ENCODE measurements around the gene CPED1. TPM values are rescaled to one million over a fixed set of nuclear protein-coding genes. Genes with fewer than 3 reads are reported as not detected.

Gene CPED1
- total and polyA plus RNA-seq, 4 donors: 4.7 to 34.1 (median 16.7) TPM

- no CpG with 5 or more reads among the region's 4 CpGs for WGBS (ENCODE audit: insufficient coverage)
- peaks cover 46% of the 10 kb centered on the region for H3K27me3 ChIP-seq (ENCODE audit: control insufficient read depth, insufficient read depth, low read length)
Measured at GRCh38 chr7:121331048-121331447, 342.5 kb downstream of the CPED1 start.

GRCh38 chr7:121331574-121331973 lies 343.1 kb downstream of the CPED1 start:
- WGBS (ENCODE audit: insufficient coverage): 87% methylated on average over 3 of the region's 5 CpGs
- H3K4me1 ChIP-seq (ENCODE audit: control insufficient read depth, insufficient read depth, low read length): peaks cover 21% of the 10 kb centered on the region
- H3K9me3 ChIP-seq (ENCODE audit: control insufficient read depth, insufficient read depth, low read length): no peaks in the 10 kb centered on the region
- DNase-seq (ENCODE audit: low read depth in 4 of 6, low spot score in 6 of 6): no peak
- no peak overlapping the region for H3K27ac ChIP-seq (ENCODE audit: low read depth, low read length)
- peaks cover 48% of the 10 kb centered on the region for H3K27me3 ChIP-seq (ENCODE audit: control insufficient read depth, insufficient read depth, low read length)
- H3K36me3 ChIP-seq (ENCODE audit: control insufficient read depth, insufficient read depth, low read length): no peaks in the 10 kb centered on the region
- no peak overlapping the region for H3K4me3 ChIP-seq (ENCODE audit: low read depth, low read length)

More at GRCh38 chr7:121331048-121331447, 342.5 kb downstream of the CPED1 start:
- H3K27ac ChIP-seq (ENCODE audit: low read depth, low read length): no peak overlapping the region
- peaks cover 21% of the 10 kb centered on the region for H3K4me1 ChIP-seq (ENCODE audit: control insufficient read depth, insufficient read depth, low read length)
- DNase-seq (ENCODE audit: low read depth in 4 of 6, low spot score in 6 of 6): peak in 1 of 6 donors; percentile 21
- H3K4me3 ChIP-seq (ENCODE audit: low read depth, low read length): no peak overlapping the region
- no peaks in the 10 kb centered on the region for H3K9me3 ChIP-seq (ENCODE audit: control insufficient read depth, insufficient read depth, low read length)
- no peaks in the 10 kb centered on the region for H3K36me3 ChIP-seq (ENCODE audit: control insufficient read depth, insufficient read depth, low read length)

GRCh38 chr7:121334376-121334775 lies 345.9 kb downstream of the CPED1 start:
- no peaks in the 10 kb centered on the region for H3K9me3 ChIP-seq (ENCODE audit: control insufficient read depth, insufficient read depth, low read length)
- peaks cover 12% of the 10 kb centered on the region for H3K4me1 ChIP-seq (ENCODE audit: control insufficient read depth, insufficient read depth, low read length)
- WGBS (ENCODE audit: insufficient coverage): no CpG with 5 or more reads among the region's 4 CpGs
- no peaks in the 10 kb centered on the region for H3K36me3 ChIP-seq (ENCODE audit: control insufficient read depth, insufficient read depth, low read length)
- no peak overlapping the region for H3K4me3 ChIP-seq (ENCODE audit: low read depth, low read length)
- no peak overlapping the region for H3K27ac ChIP-seq (ENCODE audit: low read depth, low read length)
- DNase-seq (ENCODE audit: low read depth in 4 of 6, low spot score in 6 of 6): no peak
- peaks cover 36% of the 10 kb centered on the region for H3K27me3 ChIP-seq (ENCODE audit: control insufficient read depth, insufficient read depth, low read length)

GRCh38 chr7:121334875-121335648 lies 346.6 kb downstream of the CPED1 start:
- no peaks in the 10 kb centered on the region for H3K9me3 ChIP-seq (ENCODE audit: control insufficient read depth, insufficient read depth, low read length)
- no CpG with 5 or more reads among the region's 10 CpGs for WGBS (ENCODE audit: insufficient coverage)
- H3K27me3 ChIP-seq (ENCODE audit: control insufficient read depth, insufficient read depth, low read length): peaks cover 29% of the 10 kb centered on the region
- no peak overlapping the region for H3K4me3 ChIP-seq (ENCODE audit: low read depth, low read length)
- H3K27ac ChIP-seq (ENCODE audit: low read depth, low read length): no peak overlapping the region
- H3K4me1 ChIP-seq (ENCODE audit: control insufficient read depth, insufficient read depth, low read length): peaks cover 5% of the 10 kb centered on the region
- H3K36me3 ChIP-seq (ENCODE audit: control insufficient read depth, insufficient read depth, low read length): no peaks in the 10 kb centered on the region
- no peak for DNase-seq (ENCODE audit: low read depth in 4 of 6, low spot score in 6 of 6)

GRCh38 chr7:121336579-121336978 lies 348.1 kb downstream of the CPED1 start:
- 70% methylated on average over 2 of the region's 3 CpGs for WGBS (ENCODE audit: insufficient coverage)
- Histone ChIP-seq H3K36me3 (ENCODE audit: control insufficient read depth, insufficient read depth, low read length) (no peaks in the 10 kb centered on the region), H3K4me1 (ENCODE audit: control insufficient read depth, insufficient read depth, low read length) (no peaks in the 10 kb centered on the region), H3K27me3 (ENCODE audit: control insufficient read depth, insufficient read depth, low read length) (peaks cover 15% of the 10 kb centered on the region), H3K9me3 (ENCODE audit: control insufficient read depth, insufficient read depth, low read length) (no peaks in the 10 kb centered on the region), H3K27ac (ENCODE audit: low read depth, low read length) (no peak overlapping the region), H3K4me3 (ENCODE audit: low read depth, low read length) (no peak overlapping the region)
- no peak for DNase-seq (ENCODE audit: low read depth in 4 of 6, low spot score in 6 of 6)

- no peaks in the 10 kb centered on the region for H3K4me1 ChIP-seq (ENCODE audit: control insufficient read depth, insufficient read depth, low read length)
- DNase-seq (ENCODE audit: low read depth in 4 of 6, low spot score in 6 of 6): peak in 2 of 6 donors; percentile 42 to 49
- no peaks in the 10 kb centered on the region for H3K9me3 ChIP-seq (ENCODE audit: control insufficient read depth, insufficient read depth, low read length)
- H3K27me3 ChIP-seq (ENCODE audit: control insufficient read depth, insufficient read depth, low read length): peaks cover 7% of the 10 kb centered on the region
- H3K36me3 ChIP-seq (ENCODE audit: control insufficient read depth, insufficient read depth, low read length): no peaks in the 10 kb centered on the region
- no peak overlapping the region for H3K27ac ChIP-seq (ENCODE audit: low read depth, low read length)
- WGBS (ENCODE audit: insufficient coverage): no CpG with 5 or more reads among the region's 3 CpGs
- H3K4me3 ChIP-seq (ENCODE audit: low read depth, low read length): no peak overlapping the region
Measured at GRCh38 chr7:121337398-121337797, 348.9 kb downstream of the CPED1 start.

GRCh38 chr7:121339082-121339481 lies 350.6 kb downstream of the CPED1 start:
- no peaks in the 10 kb centered on the region for H3K36me3 ChIP-seq (ENCODE audit: control insufficient read depth, insufficient read depth, low read length)
- peaks cover 7% of the 10 kb centered on the region for H3K27me3 ChIP-seq (ENCODE audit: control insufficient read depth, insufficient read depth, low read length)
- no peaks in the 10 kb centered on the region for H3K4me1 ChIP-seq (ENCODE audit: control insufficient read depth, insufficient read depth, low read length)
- no peak overlapping the region for H3K27ac ChIP-seq (ENCODE audit: low read depth, low read length)
- no peaks in the 10 kb centered on the region for H3K9me3 ChIP-seq (ENCODE audit: control insufficient read depth, insufficient read depth, low read length)
- no peak for DNase-seq (ENCODE audit: low read depth in 4 of 6, low spot score in 6 of 6)
- no peak overlapping the region for H3K4me3 ChIP-seq (ENCODE audit: low read depth, low read length)
- 85% methylated on average over 2 of the region's 5 CpGs for WGBS (ENCODE audit: insufficient coverage)

GRCh38 chr7:121341933-121342332 lies 353.4 kb downstream of the CPED1 start:
- Histone ChIP-seq H3K27me3 (ENCODE audit: control insufficient read depth, insufficient read depth, low read length) (no peaks in the 10 kb centered on the region), H3K9me3 (ENCODE audit: control insufficient read depth, insufficient read depth, low read length) (no peaks in the 10 kb centered on the region), H3K36me3 (ENCODE audit: control insufficient read depth, insufficient read depth, low read length) (no peaks in the 10 kb centered on the region), H3K4me3 (ENCODE audit: low read depth, low read length) (no peak overlapping the region), H3K27ac (ENCODE audit: low read depth, low read length) (no peak overlapping the region), H3K4me1 (ENCODE audit: control insufficient read depth, insufficient read depth, low read length) (no peaks in the 10 kb centered on the region)
- no peak for DNase-seq (ENCODE audit: low read depth in 4 of 6, low spot score in 6 of 6)

GRCh38 chr7:121342631-121343030 lies 354.1 kb downstream of the CPED1 start:
- H3K4me1 ChIP-seq (ENCODE audit: control insufficient read depth, insufficient read depth, low read length): no peaks in the 10 kb centered on the region
- no peaks in the 10 kb centered on the region for H3K36me3 ChIP-seq (ENCODE audit: control insufficient read depth, insufficient read depth, low read length)
- 100% methylated on average over 1 of the region's 4 CpGs for WGBS (ENCODE audit: insufficient coverage)
- no peaks in the 10 kb centered on the region for H3K9me3 ChIP-seq (ENCODE audit: control insufficient read depth, insufficient read depth, low read length)
- H3K4me3 ChIP-seq (ENCODE audit: low read depth, low read length): no peak overlapping the region
- no peak overlapping the region for H3K27ac ChIP-seq (ENCODE audit: low read depth, low read length)
- H3K27me3 ChIP-seq (ENCODE audit: control insufficient read depth, insufficient read depth, low read length): no peaks in the 10 kb centered on the region
- no peak for DNase-seq (ENCODE audit: low read depth in 4 of 6, low spot score in 6 of 6)

- H3K9me3 ChIP-seq (ENCODE audit: control insufficient read depth, insufficient read depth, low read length): no peaks in the 10 kb centered on the region
- H3K36me3 ChIP-seq (ENCODE audit: control insufficient read depth, insufficient read depth, low read length): no peaks in the 10 kb centered on the region
- WGBS (ENCODE audit: insufficient coverage): no CpG with 5 or more reads among the region's 3 CpGs
- no peaks in the 10 kb centered on the region for H3K4me1 ChIP-seq (ENCODE audit: control insufficient read depth, insufficient read depth, low read length)
- no peak overlapping the region for H3K4me3 ChIP-seq (ENCODE audit: low read depth, low read length)
- DNase-seq (ENCODE audit: low read depth in 4 of 6, low spot score in 6 of 6): no peak
- no peaks in the 10 kb centered on the region for H3K27me3 ChIP-seq (ENCODE audit: control insufficient read depth, insufficient read depth, low read length)
- H3K27ac ChIP-seq (ENCODE audit: low read depth, low read length): no peak overlapping the region
Measured at GRCh38 chr7:121343302-121343701, 354.8 kb downstream of the CPED1 start.
